ENCODE measurements around the gene CDCA8.

Gene CDCA8

GRCh38 chr1:37652976-37653375 lies 39.3 kb upstream of the CDCA8 start:
- H3K27ac ChIP-seq = no peak overlapping the region
- H3K4me1 ChIP-seq (ENCODE audit: control insufficient read depth in 1 of 2, insufficient read depth in 1 of 2, low read depth in 1 of 2, low read length in 1 of 2) = no peaks in the 10 kb centered on the region
- no peaks in the 10 kb centered on the region for H3K36me3 ChIP-seq
- TF ChIP-seq CTCF (IDR thresholded peaks at IDR 0.05) = no peak
- no peak overlapping the region for H3K4me3 ChIP-seq (ENCODE audit: low read depth in 1 of 2, low read length in 1 of 2)
- peaks cover 5% of the 10 kb centered on the region for H3K27me3 ChIP-seq
- H3K9me3 ChIP-seq = no peaks in the 10 kb centered on the region

- no peaks in the 10 kb centered on the region for H3K9me3 ChIP-seq
- no peak for TF ChIP-seq CTCF (IDR thresholded peaks at IDR 0.05)
- H3K27ac ChIP-seq = no peak overlapping the region
- H3K27me3 ChIP-seq = peaks cover 10% of the 10 kb centered on the region
- no peaks in the 10 kb centered on the region for H3K36me3 ChIP-seq
- no peaks in the 10 kb centered on the region for H3K4me1 ChIP-seq (ENCODE audit: control insufficient read depth in 1 of 2, insufficient read depth in 1 of 2, low read depth in 1 of 2, low read length in 1 of 2)
- no peak overlapping the region for H3K4me3 ChIP-seq (ENCODE audit: low read depth in 1 of 2, low read length in 1 of 2)
These were observed 38.4 kb upstream of the CDCA8 start for GRCh38 chr1:37653906-37654305.

GRCh38 chr1:37655274-37655673 lies 37.0 kb upstream of the CDCA8 start:
- Histone ChIP-seq H3K4me3 (ENCODE audit: low read depth in 1 of 2, low read length in 1 of 2) (no peak overlapping the region), H3K4me1 (ENCODE audit: control insufficient read depth in 1 of 2, insufficient read depth in 1 of 2, low read depth in 1 of 2, low read length in 1 of 2) (no peaks in the 10 kb centered on the region), H3K36me3 (no peaks in the 10 kb centered on the region), H3K27me3 (peaks cover 15% of the 10 kb centered on the region), H3K27ac (no peak overlapping the region), H3K9me3 (no peaks in the 10 kb centered on the region)
- TF ChIP-seq CTCF (IDR thresholded peaks at IDR 0.05) = no peak

- TF ChIP-seq CTCF (IDR thresholded peaks at IDR 0.05) = no peak
- H3K27me3 ChIP-seq = peaks cover 20% of the 10 kb centered on the region
- no peaks in the 10 kb centered on the region for H3K36me3 ChIP-seq
- H3K4me1 ChIP-seq (ENCODE audit: control insufficient read depth in 1 of 2, insufficient read depth in 1 of 2, low read depth in 1 of 2, low read length in 1 of 2) = no peaks in the 10 kb centered on the region
- H3K27ac ChIP-seq = no peak overlapping the region
- H3K4me3 ChIP-seq (ENCODE audit: low read depth in 1 of 2, low read length in 1 of 2) = no peak overlapping the region
- no peaks in the 10 kb centered on the region for H3K9me3 ChIP-seq
These were observed 36.3 kb upstream of the CDCA8 start for GRCh38 chr1:37656026-37656425.

GRCh38 chr1:37656881-37657280 lies 35.4 kb upstream of the CDCA8 start:
- Histone ChIP-seq H3K27me3 (peaks cover 21% of the 10 kb centered on the region), H3K27ac (no peak overlapping the region), H3K4me1 (ENCODE audit: control insufficient read depth in 1 of 2, insufficient read depth in 1 of 2, low read depth in 1 of 2, low read length in 1 of 2) (no peaks in the 10 kb centered on the region), H3K4me3 (ENCODE audit: low read depth in 1 of 2, low read length in 1 of 2) (no peak overlapping the region), H3K9me3 (no peaks in the 10 kb centered on the region), H3K36me3 (no peaks in the 10 kb centered on the region)
- no peak for TF ChIP-seq CTCF (IDR thresholded peaks at IDR 0.05)

Data from neutrophil (primary cell).